Fibroblast of lung (primary cell): ENCODE measurements around the gene OR2T5.
"Not testable (repeated sequence)": the region's sequence is repeated elsewhere in the genome, so short reads cannot be mapped to it uniquely, and the experiment has no call there.

ENCODE experiments used
- EZH2 ChIP-seq: IDR thresholded peaks from 2 replicates; pipeline ENCODE4 v1.5.1; 2012; ENCODE audit warnings: low read length, control low read depth, mild to moderate bottlenecking; ENCODE audit errors: missing control alignments
- TF ChIP-seq, protein P1 (sequence below), 2 donors: IDR thresholded peaks in 1 of 2; conservative IDR thresholded peaks in 1 of 2; 1 replicate in 1 of 2; 2 replicates in 1 of 2; pipeline ENCODE4 v1.5.1; 2011 to 2012; ENCODE audit warnings: low read length in 2 of 2, control low read depth in 1 of 2, inconsistent platforms in 1 of 2, low read depth in 1 of 2, mild to moderate bottlenecking in 1 of 2

DNA sequence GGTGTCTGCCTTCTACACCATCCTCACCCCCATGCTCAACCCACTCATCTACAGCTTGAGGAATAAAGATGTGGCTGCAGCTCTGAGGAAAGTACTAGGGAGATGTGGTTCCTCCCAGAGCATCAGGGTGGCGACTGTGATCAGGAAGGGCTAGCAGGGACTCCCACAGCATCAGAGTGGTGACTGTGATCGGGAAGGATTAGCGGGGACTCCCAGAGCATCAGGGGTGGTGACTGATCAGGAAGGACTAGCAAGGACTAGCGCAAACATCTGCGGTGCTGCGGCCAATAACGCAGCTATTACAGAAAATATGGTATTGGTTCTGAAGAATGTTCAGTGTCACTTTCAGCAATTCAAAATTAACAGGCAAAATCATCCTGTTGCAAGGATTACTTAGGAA, 34.8 kb upstream of the OR2T5 start:
- TF ChIP-seq, protein P1, sequence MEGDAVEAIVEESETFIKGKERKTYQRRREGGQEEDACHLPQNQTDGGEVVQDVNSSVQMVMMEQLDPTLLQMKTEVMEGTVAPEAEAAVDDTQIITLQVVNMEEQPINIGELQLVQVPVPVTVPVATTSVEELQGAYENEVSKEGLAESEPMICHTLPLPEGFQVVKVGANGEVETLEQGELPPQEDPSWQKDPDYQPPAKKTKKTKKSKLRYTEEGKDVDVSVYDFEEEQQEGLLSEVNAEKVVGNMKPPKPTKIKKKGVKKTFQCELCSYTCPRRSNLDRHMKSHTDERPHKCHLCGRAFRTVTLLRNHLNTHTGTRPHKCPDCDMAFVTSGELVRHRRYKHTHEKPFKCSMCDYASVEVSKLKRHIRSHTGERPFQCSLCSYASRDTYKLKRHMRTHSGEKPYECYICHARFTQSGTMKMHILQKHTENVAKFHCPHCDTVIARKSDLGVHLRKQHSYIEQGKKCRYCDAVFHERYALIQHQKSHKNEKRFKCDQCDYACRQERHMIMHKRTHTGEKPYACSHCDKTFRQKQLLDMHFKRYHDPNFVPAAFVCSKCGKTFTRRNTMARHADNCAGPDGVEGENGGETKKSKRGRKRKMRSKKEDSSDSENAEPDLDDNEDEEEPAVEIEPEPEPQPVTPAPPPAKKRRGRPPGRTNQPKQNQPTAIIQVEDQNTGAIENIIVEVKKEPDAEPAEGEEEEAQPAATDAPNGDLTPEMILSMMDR (conservative IDR thresholded peaks at IDR 0.05 in 1 of 2, IDR thresholded peaks at IDR 0.05 in 1 of 2; ENCODE audit: low read depth in 1 of 2, low read length in 2 of 2): not testable (repeated sequence)
- TF ChIP-seq EZH2: not testable (repeated sequence)
